Stimulated activated CD8-positive, alpha-beta memory T cell treated with anti-CD3 and anti-CD28 coated beads, Interleukin-12 subunit alpha, Interleukin-12 subunit beta, amount 100 ng/mL, for 1 hour (primary cell): Measurements from ENCODE around the gene TRAPPC12.
"Not testable (repeated sequence)": the region's sequence is repeated elsewhere in the genome, so short reads cannot be mapped to it uniquely, and the experiment has no call there.

Source experiments
- DNase-seq: peaks from one replicate; pipeline ENCODE4 v3.0.0-alpha.2; 2020; ENCODE audit warnings: low read depth

TRAPPC12 gene

DNA sequence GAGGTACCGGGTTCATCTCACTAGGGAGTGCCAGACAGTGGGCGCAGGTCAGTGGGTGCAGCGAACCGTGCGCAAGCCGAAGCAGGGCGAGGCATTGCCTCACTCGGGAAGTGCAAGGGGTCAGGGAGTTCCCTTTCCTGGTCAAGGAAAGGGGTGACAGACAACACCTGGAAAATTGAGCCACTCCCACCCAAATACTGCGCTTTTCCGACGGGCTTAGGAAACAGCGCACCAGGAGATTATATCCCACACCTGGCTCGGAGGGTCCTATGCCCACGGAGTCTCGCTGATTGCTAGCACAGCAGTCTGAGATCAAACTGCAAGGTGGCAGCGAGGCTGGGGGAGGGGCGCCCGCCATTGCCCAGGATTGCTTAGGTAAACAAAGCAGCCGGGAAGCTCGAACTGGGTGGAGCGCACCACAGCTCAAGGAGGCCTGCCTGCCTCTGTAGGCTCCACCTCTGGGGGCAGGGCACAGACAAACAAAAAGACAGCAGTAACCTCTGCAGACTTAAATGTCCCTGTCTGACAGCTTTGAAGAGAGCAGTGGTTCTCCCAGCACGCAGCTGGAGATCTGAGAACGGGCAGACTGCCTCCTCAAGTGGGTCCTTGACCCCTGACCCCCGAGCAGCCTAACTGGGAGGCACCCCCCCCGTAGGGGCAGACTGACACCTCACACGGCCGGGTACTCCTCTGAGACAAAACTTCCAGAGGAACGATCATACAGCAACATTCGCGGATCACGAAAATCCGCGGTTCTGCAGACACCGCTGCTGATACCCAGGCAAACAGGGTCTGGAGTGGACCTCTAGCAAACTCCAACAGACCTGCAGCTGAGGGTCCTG, 9.9 kb upstream of the TRAPPC12 start:
- not testable (repeated sequence) for DNase-seq

DNA sequence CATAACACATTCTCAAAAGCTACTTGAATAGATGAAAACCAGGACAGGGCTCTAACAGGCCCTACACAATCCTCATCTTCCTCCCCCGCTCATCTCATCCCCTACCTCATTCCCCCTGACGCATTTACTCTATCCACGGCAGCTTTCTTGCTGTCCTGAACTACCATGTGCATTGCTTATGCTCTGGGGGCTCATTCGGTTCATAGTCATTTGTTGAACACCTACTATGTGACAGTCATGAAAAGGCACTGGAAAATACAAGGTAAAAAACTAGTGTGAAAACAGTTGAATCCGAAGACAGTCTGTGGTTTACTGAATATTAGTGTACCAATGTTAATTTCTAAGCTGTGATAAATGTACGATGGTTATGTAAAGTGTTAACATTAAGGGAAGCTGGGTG, 2.7 kb upstream of the TRAPPC12 start:
- DNase-seq: no peak

DNA sequence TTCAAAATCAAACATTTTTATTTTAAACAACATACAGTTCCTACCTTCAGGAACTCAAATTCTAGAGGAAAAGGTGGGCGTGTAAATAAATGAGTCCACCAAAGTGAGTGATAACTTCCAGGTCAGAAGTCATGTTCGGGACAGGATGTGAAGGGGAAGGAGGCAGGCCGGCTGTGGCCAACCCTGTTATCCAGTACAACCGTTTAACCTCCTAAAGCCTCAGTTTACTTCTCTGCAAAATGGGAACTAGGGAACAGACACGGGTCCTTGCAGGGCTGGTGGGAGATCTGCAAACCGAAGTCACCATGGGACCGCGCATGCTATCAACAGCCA, 2.2 kb upstream of the TRAPPC12 start:
- DNase-seq: no peak

DNA sequence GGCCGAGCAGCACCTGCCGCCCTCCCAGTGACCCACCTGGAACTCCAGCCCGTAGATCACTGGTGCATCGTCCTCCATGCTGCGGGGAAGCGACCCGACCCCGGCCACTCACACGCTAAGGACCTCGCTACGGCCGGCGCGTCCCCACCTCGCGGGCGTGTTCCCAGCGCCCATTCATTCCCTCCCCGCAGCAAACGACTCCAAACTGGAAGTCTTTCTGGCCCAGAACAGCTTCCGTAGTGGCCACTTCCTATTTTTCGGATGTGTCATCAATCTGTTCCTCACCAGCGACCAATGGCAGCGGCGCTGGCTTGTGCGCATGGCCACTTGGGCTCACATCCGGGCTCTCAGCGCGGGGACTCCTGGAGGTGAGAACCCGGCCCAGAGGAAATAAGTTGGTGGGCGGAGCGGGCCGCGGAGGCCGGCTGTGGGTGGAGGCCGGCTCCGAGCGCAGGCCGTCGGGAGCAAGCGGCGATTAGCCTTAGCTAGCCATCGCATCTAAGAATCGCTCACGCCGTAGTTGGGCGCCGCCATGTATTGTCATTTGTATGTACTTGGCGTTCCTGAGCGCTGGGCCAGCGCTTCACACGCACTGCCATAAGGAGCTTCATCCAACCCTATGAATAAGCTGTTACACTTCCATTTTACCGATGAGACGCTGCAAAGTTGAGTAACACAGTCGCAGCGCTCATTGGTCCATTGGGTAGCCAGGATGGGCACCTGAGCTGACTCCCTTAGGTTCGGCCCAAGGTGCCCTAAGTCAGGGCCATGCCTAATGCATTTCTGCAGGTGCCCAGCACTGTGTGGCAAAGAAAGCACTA, 1.7 kb upstream of the TRAPPC12 start, which contains the start of gene EIPR1:
TSS of gene EIPR1 (minus strand) at position 207 of the 821 bp plus-strand sequence. CDS start at position 78, 129 bp downstream.
- peak; percentile 94 for DNase-seq

DNA sequence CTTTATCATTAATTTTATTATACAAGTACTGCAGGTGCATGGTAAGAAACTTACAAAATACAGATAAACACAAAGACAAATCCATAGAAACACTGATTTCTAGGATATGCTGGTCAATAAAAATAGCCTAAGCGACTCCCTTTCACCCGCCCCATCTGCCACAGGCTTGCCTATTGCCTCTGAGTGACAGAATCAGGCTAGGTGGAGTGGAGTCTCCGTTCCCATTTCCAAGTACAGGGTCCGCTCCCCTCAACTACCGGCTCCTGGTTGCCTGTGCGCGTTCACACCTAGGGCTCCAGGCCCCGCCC, 201 bp upstream of the TRAPPC12 start:
- no peak for DNase-seq

DNA sequence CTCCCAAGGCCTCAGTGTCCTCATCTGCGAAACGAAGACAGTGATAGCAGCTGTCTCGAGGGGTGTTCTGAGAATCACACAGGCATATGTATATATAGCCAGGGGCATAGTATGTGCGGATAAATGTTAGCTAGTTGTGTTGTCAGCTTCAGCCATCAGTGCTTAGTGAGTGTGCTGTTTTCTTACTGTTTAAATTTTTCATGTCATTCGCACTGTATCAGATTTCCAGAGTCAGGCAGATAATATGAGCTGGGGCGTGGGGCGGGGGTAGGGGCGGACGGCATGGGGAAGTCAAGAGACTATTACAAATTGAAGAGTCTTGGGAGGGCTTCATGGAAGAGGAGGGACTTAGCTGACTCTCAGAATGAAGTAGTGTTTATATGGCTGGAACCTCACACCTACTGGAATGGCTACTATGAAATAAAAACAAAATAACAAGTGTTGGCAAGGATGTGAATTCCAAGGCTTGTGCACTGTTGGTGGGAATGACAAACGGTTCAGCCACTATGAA, 7.0 kb downstream of the TRAPPC12 start:
- DNase-seq: no peak

DNA sequence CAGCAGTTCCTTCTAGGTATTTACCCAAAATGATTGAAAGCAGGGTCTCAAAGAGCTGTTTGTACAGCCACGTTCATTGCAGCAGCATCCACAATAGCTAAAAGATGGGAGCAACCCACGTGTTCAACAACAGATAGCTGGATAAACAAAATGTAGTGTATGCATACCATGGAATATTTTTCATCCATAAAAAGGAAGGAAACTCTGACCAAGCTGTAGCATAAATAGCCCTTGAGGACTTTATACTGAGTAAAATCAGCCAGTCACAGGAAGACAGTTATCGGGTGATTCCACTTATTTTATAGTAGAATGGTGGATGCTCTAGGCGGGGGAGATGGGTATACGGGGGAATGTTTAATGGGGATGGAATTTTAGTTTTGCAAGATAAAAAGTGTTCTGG, 7.5 kb downstream of the TRAPPC12 start:
- no peak for DNase-seq

DNA sequence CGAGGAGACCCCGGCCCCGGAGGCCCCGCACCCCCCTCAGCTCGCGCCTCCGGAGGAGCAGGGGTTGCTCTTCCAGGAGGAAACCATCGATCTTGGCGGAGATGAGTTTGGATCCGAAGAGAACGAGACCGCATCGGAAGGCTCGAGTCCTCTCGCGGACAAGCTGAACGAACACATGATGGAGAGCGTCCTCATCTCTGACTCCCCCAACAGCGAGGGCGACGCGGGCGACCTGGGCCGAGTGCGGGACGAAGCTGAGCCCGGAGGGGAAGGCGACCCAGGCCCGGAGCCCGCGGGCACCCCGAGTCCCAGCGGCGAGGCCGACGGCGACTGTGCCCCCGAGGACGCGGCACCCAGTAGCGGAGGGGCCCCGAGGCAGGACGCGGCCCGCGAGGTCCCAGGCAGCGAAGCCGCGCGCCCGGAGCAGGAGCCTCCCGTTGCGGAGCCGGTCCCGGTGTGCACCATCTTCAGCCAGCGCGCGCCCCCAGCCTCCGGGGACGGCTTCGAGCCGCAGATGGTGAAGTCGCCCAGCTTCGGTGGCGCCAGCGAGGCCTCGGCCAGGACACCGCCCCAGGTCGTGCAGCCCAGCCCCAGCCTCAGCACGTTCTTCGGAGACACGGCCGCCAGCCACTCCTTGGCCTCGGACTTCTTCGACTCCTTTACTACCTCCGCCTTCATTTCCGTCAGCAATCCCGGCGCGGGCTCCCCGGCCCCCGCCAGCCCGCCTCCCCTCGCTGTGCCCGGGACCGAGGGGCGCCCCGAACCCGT, 8.3 kb downstream of the TRAPPC12 start:
- no peak for DNase-seq

DNA sequence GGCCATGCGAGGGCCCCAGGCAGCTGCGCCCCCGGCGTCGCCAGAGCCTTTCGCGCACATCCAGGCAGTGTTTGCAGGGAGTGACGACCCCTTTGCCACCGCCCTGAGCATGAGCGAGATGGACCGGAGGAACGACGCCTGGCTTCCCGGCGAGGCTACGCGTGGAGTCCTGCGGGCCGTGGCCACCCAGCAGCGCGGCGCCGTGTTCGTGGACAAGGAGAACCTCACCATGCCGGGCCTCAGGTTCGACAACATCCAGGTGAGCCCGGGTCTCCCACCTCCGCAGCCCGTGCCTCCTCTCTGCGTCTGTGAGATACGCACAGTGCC, 8.9 kb downstream of the TRAPPC12 start:
- no peak for DNase-seq

DNA sequence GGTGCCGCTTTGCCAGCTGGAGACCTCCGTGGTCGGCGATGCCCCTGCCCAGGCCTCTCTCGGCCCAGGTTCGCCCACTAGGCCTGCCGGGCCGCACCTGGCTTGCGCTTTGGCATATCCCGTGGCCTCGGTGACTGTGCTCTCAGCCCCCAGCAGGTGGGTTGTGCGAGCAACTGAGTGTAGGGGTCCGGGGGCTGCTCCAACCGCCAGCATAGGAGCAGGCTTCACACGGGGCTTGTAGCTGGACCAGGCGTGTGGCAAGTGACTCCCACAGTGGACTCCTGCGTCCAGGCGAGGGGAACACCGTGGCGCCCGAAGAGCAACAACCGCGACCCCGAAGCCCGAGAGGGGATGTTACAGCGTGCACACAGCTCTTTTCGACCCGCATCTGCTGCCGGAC, 9.7 kb downstream of the TRAPPC12 start:
- no peak for DNase-seq

DNA sequence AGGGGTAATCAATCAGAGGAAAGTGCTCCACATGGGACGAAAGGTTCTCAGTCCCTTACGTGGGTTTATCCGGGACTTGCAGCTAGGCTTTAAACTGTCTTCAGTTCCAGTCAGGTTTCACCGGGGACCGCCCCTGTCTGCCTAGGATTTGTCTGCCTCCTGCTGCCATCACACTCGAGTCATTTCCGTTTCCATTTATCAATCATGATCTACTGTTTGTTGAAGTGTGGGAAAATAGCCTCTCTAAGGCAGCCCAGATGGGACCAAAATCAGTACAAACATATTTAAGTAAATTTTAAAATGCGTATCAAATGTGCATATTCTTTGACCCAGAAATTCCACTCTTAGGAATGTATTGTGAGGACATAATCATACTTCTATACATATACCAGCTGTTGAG, 10.5 kb downstream of the TRAPPC12 start:
- DNase-seq: no peak

DNA sequence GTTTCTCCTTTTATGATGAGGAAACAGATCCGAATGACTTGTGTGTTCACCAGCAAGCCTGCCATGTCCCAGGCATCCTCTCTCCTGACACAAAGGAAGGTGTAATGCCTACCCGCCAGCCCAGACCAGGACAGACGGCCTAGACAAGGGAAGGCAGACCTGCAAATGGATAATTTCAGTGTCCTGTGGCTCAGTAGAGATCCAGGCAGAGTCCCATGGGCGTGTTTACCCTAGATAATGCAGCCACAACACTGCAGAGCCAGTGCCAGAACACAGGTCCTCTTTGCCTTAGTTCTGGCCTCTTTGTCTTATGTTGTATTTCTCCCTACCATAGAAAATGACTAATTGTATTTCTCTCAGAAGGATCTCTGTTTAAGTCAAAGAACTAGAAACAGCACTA, 12.7 kb downstream of the TRAPPC12 start:
- DNase-seq: no peak

DNA sequence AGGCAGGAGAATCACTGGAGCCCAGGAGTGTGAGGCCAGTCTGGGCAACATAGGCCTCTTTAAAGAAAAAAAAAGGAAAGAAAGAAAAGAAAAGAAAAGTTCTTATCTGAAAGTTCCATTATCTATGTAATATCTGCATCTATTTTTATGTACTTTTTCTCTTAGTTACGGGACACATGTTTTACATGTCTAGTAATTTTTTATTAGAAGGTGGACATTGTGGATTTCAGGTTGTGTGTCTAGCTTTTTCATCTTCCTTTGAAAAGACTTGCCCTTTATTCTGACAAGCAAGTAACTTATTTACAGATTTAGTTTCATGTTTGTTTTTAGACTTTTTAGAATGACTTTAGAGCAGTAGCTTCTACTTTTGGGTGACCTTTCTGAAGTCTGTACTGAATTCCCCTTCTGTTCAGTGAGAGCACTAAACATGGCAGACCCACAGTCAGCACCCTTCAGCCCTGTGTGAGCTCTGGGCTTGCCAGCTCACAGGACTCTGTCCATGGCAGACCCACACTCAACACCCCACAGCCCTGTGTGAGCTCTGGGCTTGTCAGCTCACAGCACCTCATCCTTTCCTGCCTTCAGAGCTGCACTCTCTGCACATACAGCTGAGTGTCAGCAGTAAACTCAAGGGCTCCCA, 17.5 kb downstream of the TRAPPC12 start:
- DNase-seq: no peak

DNA sequence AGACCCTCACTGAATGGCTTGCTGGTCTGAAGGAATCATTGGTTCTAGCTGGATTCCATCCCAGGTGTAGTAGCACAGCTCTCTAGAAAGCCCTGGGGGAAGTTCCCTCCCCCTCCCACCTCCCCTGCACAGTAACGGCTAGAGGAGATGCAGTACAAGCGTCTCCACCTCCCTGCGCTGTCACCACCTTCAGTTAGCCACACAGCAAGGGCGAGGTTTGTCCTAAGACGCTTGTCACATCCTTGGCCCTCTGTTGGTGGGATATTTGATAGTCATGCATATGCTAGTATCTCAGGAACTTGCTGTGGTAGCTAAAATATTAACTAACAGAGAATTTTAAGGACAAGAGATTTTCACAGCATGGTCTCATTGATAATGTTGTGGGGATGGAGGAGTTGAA, 19.4 kb downstream of the TRAPPC12 start:
- DNase-seq: no peak

DNA sequence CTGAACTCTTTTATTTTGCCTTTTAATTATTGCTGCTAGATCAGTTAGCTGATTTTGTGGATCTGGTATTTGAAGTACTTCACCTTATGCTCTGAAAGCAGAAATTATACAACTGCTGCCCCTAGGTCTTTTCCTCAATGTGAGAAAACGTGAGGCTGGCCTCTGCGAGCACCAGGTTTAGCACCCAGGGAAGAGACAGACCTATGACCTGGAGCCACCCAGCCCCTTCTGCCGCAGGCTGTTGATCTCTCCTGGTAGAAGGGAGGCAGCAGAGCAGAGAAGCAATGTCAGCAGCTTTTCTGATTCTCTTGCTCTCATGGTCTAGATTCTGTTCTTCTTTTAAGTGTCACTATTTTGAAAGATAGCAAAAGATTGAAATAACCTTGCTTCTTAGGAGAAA, 19.9 kb downstream of the TRAPPC12 start:
- no peak for DNase-seq

DNA sequence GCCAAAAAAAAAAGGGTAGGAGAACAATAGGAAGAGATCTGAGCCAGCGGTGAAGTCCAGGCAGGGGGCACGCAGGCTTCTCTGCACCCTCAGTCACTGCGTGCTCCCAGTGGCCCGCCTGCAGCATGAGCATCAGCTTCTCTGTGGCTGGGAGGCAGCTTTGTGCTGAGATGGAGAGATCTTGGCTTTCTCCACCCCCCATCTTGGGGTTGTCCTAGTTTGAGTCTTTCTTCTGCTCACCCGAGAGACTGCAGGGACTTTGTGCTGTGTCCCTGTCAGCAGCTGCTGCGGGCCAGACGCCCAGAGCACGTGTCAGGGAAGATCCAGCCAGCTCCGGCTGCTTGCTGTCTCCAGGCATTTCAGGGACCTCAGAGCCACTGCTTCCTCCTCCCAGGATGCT, 20.3 kb downstream of the TRAPPC12 start:
- no peak for DNase-seq

DNA sequence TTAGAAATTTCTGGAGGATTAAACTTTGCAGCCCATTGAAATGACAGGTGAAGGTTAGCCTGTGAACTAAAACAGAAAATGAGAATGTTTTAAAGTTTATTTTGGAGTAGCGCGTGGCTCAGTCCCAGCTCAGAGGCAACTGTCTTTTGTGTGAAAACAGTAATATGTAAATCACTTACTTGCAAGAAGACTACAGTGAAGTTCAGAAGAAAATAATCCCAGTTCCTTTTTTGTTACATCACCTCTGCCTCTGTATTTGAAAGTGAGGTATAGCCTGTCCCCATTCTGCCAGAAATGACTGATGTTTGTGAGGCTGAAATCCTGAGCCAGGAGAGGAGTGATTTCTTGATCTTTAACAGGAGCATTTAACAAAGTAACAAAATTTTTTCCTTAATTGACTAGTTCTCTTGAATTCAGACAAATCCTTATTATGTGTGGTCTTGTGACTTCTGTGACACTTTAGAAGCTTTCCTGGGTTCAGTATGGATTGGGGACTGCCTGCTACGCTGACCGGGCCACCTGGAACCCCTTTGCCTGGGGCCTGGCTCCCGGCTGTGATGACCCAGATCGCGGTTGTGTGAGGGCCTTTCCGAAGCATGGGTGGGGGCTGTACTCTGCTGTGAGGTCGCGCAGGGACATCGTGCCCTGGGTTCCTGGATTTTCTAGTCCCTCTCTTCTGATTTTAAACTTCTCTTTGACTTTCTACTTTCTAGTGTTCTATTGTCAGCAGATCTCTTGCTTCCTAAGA, 24.3 kb downstream of the TRAPPC12 start:
- no peak for DNase-seq

DNA sequence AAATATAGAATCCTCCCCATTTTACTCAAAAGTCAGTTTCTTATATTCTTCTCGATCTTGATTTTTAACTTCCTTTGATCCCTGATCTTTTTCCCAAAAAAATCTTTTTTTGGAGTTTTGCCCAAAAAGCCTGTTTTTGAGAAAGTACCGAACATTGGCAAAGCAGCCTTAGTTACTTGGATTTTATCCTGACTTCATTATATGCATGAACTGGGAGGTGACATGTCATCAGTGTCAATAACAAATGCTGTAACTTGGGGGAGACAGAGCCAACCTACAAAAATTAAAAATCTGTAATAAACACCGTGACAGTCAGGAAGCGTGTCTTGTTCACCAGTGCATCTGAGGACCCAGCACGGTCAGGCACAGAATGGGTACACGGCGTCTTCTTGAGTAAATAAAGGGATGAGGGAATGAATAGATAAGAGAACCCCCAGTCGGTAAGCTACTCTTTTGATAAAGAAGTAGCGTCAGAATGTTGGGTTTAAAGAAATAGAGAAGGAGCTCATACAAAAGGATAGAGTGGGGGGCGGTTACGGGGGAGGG, 24.9 kb downstream of the TRAPPC12 start:
- no peak for DNase-seq

DNA sequence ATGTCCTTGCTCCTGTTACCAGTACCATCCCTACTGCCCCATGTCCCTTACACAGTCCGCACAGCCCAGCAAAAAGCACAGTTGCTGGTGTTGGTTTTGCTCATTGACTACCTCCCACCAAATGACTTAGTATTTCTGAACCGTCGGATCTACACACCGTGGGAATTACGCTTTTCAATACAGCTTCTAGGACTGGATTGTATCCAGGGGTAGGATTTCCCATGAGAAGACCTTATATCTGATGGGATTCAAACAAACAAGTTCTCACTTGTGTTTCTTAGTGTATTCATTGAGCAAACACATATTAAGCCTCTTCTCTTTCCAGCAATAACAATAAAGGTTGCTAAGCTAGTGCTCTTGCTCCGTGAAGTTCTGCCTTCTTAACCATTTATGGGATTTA, 25.8 kb downstream of the TRAPPC12 start:
- no peak for DNase-seq

DNA sequence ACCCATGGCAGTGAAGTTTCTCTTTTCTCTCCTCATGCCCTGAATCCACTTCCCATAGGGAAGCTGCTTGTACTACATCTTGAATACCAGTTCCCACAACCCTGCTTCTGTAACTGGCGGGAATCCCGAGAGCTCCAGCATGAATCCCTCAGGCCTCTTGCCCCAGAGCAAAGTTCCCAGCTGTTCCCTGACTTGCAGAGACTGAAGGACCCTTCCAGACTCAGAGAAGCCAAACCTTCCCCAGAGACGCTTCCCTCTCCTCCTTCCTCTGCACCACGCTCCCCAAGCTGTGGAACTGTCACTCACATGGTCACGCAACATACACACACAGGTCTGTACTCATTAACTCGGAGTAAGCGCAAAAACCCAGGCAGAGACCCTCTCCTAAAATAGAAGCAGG, 26.4 kb downstream of the TRAPPC12 start:
- DNase-seq: no peak

DNA sequence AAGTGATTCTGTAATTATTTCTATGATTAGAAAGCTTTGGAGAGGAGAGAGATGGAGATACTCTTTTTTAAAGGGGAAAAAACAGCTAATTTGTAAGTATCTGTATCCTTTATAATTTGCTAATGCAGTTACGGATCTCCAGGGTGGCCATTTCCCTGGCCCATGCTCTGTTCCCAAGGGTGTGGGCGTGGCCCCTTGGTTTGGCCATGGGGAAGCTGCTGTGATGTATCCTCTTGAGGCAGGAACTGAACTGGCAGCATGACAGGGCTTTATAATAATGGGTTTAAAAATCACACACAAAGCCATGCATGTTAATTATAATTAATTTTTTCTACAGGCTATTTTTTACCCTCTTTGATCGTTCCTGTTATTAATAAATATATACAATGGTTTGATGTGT, 27.0 kb downstream of the TRAPPC12 start:
- DNase-seq: no peak
